Right renal pelvis (tissue), 4 donors: ENCODE measurements around the gene PFKFB3. TPM values are rescaled to one million over a fixed set of nuclear protein-coding genes. Genes with fewer than 3 reads are reported as not detected.

Experiments
- DNase-seq, 4 donors: peaks; one replicate each; pipeline ENCODE4 v3.0.0-alpha.2; 2013; ENCODE audit warnings: low read depth in 4 of 4, low spot score in 3 of 4, missing footprints in 1 of 4
- polyA plus RNA-seq, 4 donors: library from polyadenylated mRNA; unstranded; fragments of 120-200 nt; gene quantifications; one replicate each; pipeline ENCODE4 v1.2.1, GENCODE V29; 2013; ENCODE audit not compliant: insufficient read length in 4 of 4

The PFKFB3 gene
- polyA plus RNA-seq, 4 donors, result 28.9 to 38.8 (median 35.0) TPM

GRCh38 chr10:6297951-6298381, 95.2 kb downstream of the PFKFB3 start:
- DNase-seq, result no peak

- no peak for DNase-seq
Measured at GRCh38 chr10:6298428-6298827, 95.7 kb downstream of the PFKFB3 start.

GRCh38 chr10:6299234-6299633, 96.5 kb downstream of the PFKFB3 start:
- no peak for DNase-seq

- no peak for DNase-seq
Measured at GRCh38 chr10:6299743-6300105, 97.0 kb downstream of the PFKFB3 start.

- no peak for DNase-seq
Measured at GRCh38 chr10:6300106-6300783, 97.5 kb downstream of the PFKFB3 start.

GRCh38 chr10:6300784-6301460, 98.2 kb downstream of the PFKFB3 start:
- no peak for DNase-seq

- DNase-seq, result no peak
Measured at GRCh38 chr10:6301488-6302075, 98.8 kb downstream of the PFKFB3 start.

Other genes starting within 250 kb of the PFKFB3 start
- gene IL15RA, start 225.4 kb upstream of the PFKFB3 start, polyA plus RNA-seq, result 1 to 10 TPM; 1.5 to 2.4 (median 2.0) TPM
- gene IL2RA, start 140.6 kb upstream of the PFKFB3 start, polyA plus RNA-seq, result under 1 TPM in 2 of 4 donors, not detected in 2; 0.05 to 0.47 TPM
- 100 to 1,000 TPM; 134 to 158 (median 138) TPM for gene RBM17, start 113.9 kb upstream of the PFKFB3 start, polyA plus RNA-seq